Keratinocyte (primary cell): Measurements from ENCODE around the gene VASN.
"Not testable (repeated sequence)": the region's sequence is repeated elsewhere in the genome, so short reads cannot be mapped to it uniquely, and the experiment has no call there.

Experiments used
- EZH2 ChIP-seq: IDR thresholded peaks from one replicate; pipeline ENCODE4 v1.6.1; 2012; ENCODE audit warnings: inconsistent platforms, mild to moderate bottlenecking, low read length, moderate library complexity
- TF ChIP-seq, protein P1 (sequence below), 3 experiments: IDR thresholded peaks in 1 of 3; conservative IDR thresholded peaks in 1 of 3; optimal IDR thresholded peaks in 1 of 3; 2 replicates in 2 of 3; 3 replicates in 1 of 3; pipeline versions ENCODE3 to v1.5.1; 2011; ENCODE audit warnings: low read length in 3 of 3, mild to moderate bottlenecking in 3 of 3, moderate library complexity in 2 of 3, control low read depth in 1 of 3, inconsistent platforms in 1 of 3; ENCODE audit not compliant: insufficient read depth in 2 of 3; ENCODE audit errors: extremely low read depth in 1 of 3

DNA sequence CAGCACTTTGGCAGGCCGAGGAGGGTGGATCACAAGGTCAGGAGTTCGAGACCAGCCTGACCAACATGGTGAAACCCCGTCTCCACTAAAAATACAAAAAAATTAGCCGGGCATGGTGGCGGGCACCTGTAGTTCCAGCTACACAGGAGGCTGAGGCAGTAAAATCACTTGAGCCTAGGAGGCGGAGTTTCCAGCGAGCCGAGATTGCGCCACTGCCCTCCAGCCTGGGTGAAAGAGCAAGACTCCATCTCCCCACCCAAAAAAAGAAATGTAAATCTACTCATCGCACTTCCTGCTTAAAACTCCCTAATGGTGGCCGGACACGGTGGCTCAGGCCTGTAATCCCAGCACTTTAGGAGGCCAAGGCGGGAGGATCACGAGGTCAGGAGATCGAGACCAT is 22.2 kb downstream of the VASN start:
- TF ChIP-seq, protein P1, sequence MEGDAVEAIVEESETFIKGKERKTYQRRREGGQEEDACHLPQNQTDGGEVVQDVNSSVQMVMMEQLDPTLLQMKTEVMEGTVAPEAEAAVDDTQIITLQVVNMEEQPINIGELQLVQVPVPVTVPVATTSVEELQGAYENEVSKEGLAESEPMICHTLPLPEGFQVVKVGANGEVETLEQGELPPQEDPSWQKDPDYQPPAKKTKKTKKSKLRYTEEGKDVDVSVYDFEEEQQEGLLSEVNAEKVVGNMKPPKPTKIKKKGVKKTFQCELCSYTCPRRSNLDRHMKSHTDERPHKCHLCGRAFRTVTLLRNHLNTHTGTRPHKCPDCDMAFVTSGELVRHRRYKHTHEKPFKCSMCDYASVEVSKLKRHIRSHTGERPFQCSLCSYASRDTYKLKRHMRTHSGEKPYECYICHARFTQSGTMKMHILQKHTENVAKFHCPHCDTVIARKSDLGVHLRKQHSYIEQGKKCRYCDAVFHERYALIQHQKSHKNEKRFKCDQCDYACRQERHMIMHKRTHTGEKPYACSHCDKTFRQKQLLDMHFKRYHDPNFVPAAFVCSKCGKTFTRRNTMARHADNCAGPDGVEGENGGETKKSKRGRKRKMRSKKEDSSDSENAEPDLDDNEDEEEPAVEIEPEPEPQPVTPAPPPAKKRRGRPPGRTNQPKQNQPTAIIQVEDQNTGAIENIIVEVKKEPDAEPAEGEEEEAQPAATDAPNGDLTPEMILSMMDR (optimal IDR thresholded peaks at IDR 0.05 in 1 of 3, IDR thresholded peaks at IDR 0.05 in 1 of 3, conservative IDR thresholded peaks at IDR 0.05 in 1 of 3; ENCODE audit: extremely low read depth in 1 of 3, insufficient read depth in 2 of 3, low read length in 3 of 3): not testable (repeated sequence)
- not testable (repeated sequence) for TF ChIP-seq EZH2
